NT2/D1 (cell line): ENCODE results near the gene USP11.

Source experiments
- DNase-seq: peaks from one replicate; pipeline ENCODE4 v3.0.0-alpha.2; 2011; ENCODE audit warnings: low read depth, low spot score
- H3K27me3 ChIP-seq: 2 replicates; pipeline ENCODE4 v1.6.0; 2011; ENCODE audit warnings: mild to moderate bottlenecking; ENCODE audit not compliant: insufficient read length, insufficient read depth
- H3K36me3 ChIP-seq: 2 replicates; pipeline ENCODE4 v1.6.1; 2011; ENCODE audit warnings: mild to moderate bottlenecking, low read length, mixed read lengths; ENCODE audit not compliant: insufficient read depth, insufficient read length
- H3K4me1 ChIP-seq: 2 replicates; pipeline ENCODE4 v1.5.1; 2011; ENCODE audit not compliant: insufficient read depth, insufficient read length
- H3K4me3 ChIP-seq: 2 replicates; pipeline ENCODE4 v1.5.1; 2011; ENCODE audit warnings: low read depth; ENCODE audit not compliant: insufficient read length
- H3K9ac ChIP-seq: 2 replicates; pipeline ENCODE4 v1.6.0; 2011; ENCODE audit warnings: low read depth; ENCODE audit not compliant: insufficient read length
- H3K9me3 ChIP-seq: 2 replicates; pipeline ENCODE4 v1.5.1; 2011; ENCODE audit warnings: mild to moderate bottlenecking, low read length; ENCODE audit not compliant: insufficient read depth
- SUZ12 ChIP-seq: IDR thresholded peaks from 2 replicates; pipeline ENCODE4 v1.6.1; 2011; ENCODE audit not compliant: insufficient read length, insufficient read depth; ENCODE audit errors: extremely low read depth
- YY1 ChIP-seq: IDR thresholded peaks from 2 replicates; pipeline ENCODE4 v1.6.1; 2011; ENCODE audit not compliant: insufficient read length, insufficient read depth
- ZNF274 ChIP-seq: IDR thresholded peaks from 2 replicates; pipeline ENCODE4 v1.6.1; 2011; ENCODE audit warnings: mild to moderate bottlenecking, low read depth, low read length

USP11 gene

GRCh38 chrX:47206316-47206715, 26.5 kb upstream of the USP11 start:
- H3K4me3 ChIP-seq, result no peak overlapping the region
- no peak overlapping the region for H3K9ac ChIP-seq
- DNase-seq, result no peak
- H3K36me3 ChIP-seq, result peaks cover 97% of the 10 kb centered on the region
- no peaks in the 10 kb centered on the region for H3K27me3 ChIP-seq
- no peak for TF ChIP-seq SUZ12
- no peak for TF ChIP-seq YY1
- TF ChIP-seq ZNF274, result no peak
- peaks cover 11% of the 10 kb centered on the region for H3K4me1 ChIP-seq
- H3K9me3 ChIP-seq, result no peaks in the 10 kb centered on the region

- H3K4me3 ChIP-seq, result no peak overlapping the region
- no peak overlapping the region for H3K9ac ChIP-seq
These were observed 24.7 kb upstream of the USP11 start for GRCh38 chrX:47208108-47208507.

GRCh38 chrX:47209508-47210238, 23.1 kb upstream of the USP11 start:
- H3K36me3 ChIP-seq, result peaks cover 97% of the 10 kb centered on the region

More at GRCh38 chrX:47208108-47208507, 24.7 kb upstream of the USP11 start:
- DNase-seq, result no peak
- Histone ChIP-seq H3K27me3 (no peaks in the 10 kb centered on the region), H3K36me3 (peaks cover 97% of the 10 kb centered on the region), H3K9me3 (no peaks in the 10 kb centered on the region), H3K4me1 (peaks cover 9% of the 10 kb centered on the region)
- TF ChIP-seq ZNF274, result no peak

GRCh38 chrX:47210661-47211425, 22.0 kb upstream of the USP11 start:
- Histone ChIP-seq H3K9me3 (no peaks in the 10 kb centered on the region), H3K27me3 (no peaks in the 10 kb centered on the region), H3K4me1 (peaks cover 17% of the 10 kb centered on the region), H3K9ac (no peak overlapping the region), H3K4me3 (no peak overlapping the region), H3K36me3 (peaks cover 98% of the 10 kb centered on the region)
- TF ChIP-seq SUZ12 (no peak), ZNF274 (no peak), YY1 (no peak)
- DNase-seq, result no peak

More at GRCh38 chrX:47209508-47210238, 23.1 kb upstream of the USP11 start:
- Histone ChIP-seq H3K9me3 (no peaks in the 10 kb centered on the region), H3K9ac (no peak overlapping the region), H3K27me3 (no peaks in the 10 kb centered on the region), H3K4me3 (no peak overlapping the region), H3K4me1 (peaks cover 10% of the 10 kb centered on the region)
- TF ChIP-seq SUZ12 (no peak), YY1 (no peak), ZNF274 (no peak)
- DNase-seq, result no peak

GRCh38 chrX:47212381-47213293, 20.2 kb upstream of the USP11 start:
- H3K27me3 ChIP-seq, result no peaks in the 10 kb centered on the region
- no peaks in the 10 kb centered on the region for H3K9me3 ChIP-seq
- DNase-seq, result no peak
- TF ChIP-seq ZNF274 (no peak), SUZ12 (no peak), YY1 (no peak)
- peaks cover 90% of the 10 kb centered on the region for H3K36me3 ChIP-seq
- H3K4me1 ChIP-seq, result peaks cover 21% of the 10 kb centered on the region
- no peak overlapping the region for H3K9ac ChIP-seq
- no peak overlapping the region for H3K4me3 ChIP-seq

GRCh38 chrX:47214435-47215077, 18.3 kb upstream of the USP11 start:
- TF ChIP-seq SUZ12 (no peak), ZNF274 (no peak), YY1 (no peak)
- H3K9ac ChIP-seq, result no peak overlapping the region
- no peaks in the 10 kb centered on the region for H3K9me3 ChIP-seq
- H3K27me3 ChIP-seq, result no peaks in the 10 kb centered on the region
- peaks cover 21% of the 10 kb centered on the region for H3K4me1 ChIP-seq
- H3K36me3 ChIP-seq, result peaks cover 74% of the 10 kb centered on the region
- H3K4me3 ChIP-seq, result no peak overlapping the region
- no peak for DNase-seq
